Limb (tissue), 2 donors: ENCODE measurements around the gene PHYKPL.
"Not testable (repeated sequence)": the region's sequence is repeated elsewhere in the genome, so short reads cannot be mapped to it uniquely, and the experiment has no call there.

Source experiments
- DNase-seq, 2 donors: peaks; one replicate each; pipeline ENCODE4 v3.0.0-alpha.2; 2016; ENCODE audit errors: extremely low spot score in 2 of 2

The PHYKPL gene

GRCh38 chr5:178239626-178240301 lies 7.2 kb upstream of the PHYKPL start:
- DNase-seq, result not testable (repeated sequence)

GRCh38 chr5:178238711-178239592 lies 6.3 kb upstream of the PHYKPL start:
- peak in 1 of 2 donors; percentile 18 for DNase-seq

- DNase-seq, result no peak
These were observed 5.7 kb upstream of the PHYKPL start for GRCh38 chr5:178238313-178238635.

DNA sequence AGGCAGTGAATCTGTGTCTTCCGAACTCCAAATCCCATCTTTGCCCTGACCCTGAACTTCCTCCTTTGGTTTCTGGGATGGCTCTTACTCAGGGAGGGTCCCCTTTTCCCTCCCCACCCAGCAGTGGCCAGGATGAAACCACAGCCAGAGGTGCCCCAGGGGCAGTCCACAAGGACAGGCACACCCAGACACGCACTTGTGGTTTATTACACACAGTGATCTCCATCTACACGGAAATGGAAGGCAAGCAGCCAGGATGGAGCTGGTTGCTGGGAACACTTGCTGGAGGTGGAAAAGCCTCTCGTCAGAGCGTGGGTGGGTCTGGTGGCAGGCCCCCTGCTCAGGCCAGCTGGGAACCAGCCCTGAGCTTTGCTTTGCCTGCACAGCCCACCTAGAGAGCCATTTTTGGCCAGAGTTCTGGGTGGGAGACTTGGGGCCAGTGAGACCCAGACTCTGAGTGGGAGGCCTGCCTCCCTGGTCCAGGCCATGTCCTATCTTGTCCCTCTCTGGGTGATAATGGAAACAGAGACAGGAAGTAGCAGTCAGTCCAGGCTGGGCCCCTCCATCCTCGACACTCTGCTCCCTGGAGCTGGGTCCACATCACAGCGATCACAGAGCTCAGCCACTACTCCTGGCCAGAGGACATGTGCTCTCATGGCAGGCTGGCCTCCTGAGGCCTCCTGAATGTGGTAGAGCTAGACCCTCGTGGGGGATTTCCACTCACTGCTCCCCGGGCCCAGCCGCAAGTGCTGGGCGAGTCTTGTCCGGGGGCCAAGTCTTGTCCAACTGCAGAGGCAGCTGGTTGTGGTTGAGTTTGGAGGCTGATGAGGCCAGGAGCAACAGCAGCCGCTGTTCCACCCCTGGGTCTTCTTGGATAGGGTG lies 5.1 kb upstream of the PHYKPL start:
- no peak for DNase-seq

DNA sequence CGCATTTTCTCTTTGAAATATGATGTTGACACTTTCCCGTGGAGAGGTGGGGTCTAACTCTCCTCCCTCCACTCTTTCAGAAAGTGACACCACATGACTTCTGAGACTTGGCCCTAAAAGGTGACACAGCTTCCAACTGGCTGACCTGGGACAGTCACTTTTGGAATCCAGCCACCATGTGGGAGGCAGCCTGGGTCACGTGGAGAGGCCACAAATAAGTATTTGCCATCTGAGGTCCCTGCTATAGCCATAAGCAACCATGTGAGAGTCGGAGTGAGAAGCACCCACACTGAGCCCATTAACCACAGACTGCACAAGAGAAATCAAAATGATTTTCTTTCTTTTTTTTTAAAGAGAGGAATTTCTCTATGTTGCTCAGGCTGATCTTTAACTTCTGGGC lies 4.1 kb upstream of the PHYKPL start:
- DNase-seq, result no peak

DNA sequence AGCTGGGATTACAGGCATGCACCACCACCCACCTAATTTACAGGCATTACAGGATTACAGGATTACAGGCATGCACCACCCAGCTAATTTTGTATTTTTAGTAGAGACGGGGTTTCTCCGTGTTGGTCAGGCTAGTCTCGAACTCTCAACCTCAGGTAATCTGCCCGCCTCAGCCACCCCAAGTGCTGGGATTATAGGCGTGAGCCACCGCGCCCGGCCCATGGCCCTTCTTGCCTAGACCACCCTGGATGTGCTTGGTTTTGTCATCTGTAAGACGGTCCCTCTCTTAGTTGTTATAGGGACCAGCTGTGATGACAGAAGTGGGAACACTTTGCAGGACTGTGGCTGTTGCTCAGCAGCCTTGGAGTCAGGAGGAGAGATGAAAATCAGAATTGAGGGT lies 3.5 kb upstream of the PHYKPL start:
- DNase-seq, result no peak

- DNase-seq, result no peak
These were observed 3.0 kb upstream of the PHYKPL start for GRCh38 chr5:178235588-178235974.

GRCh38 chr5:178234750-178235587 lies 2.4 kb upstream of the PHYKPL start:
- peak; percentile 64 to 89 for DNase-seq

DNA sequence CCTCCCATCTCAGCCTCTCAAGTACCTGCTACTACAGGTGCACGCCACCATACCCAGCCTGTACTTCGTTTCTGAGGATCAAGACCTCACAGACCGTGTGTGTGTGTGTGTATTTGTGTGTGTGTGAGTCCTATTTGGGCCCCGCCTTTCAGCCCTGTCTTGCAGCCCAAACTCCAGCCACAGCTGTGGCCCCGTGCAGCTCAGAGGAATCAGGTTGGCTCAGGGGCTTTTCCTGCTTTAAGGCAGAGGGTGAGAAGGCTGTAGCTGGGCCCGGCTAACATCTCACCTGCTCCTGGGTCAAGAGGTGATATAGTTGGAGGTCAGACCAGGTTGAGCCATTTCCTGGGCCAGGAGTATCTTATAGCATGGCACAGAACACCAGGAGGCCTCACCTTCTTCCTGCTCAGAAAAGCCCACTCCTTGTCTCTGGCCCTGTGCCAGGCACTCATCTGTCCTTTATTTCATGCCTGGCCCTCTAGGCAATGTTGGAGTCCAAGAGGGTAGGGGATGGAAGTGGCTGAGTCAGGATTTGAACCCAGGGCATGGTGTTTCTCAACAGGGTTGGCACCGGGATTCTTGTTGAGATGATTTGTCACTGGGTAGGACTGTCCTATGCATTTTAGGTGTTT lies 1.6 kb upstream of the PHYKPL start:
- no peak for DNase-seq

- DNase-seq, result no peak
These were observed 373 bp upstream of the PHYKPL start for GRCh38 chr5:178232920-178233429.

DNA sequence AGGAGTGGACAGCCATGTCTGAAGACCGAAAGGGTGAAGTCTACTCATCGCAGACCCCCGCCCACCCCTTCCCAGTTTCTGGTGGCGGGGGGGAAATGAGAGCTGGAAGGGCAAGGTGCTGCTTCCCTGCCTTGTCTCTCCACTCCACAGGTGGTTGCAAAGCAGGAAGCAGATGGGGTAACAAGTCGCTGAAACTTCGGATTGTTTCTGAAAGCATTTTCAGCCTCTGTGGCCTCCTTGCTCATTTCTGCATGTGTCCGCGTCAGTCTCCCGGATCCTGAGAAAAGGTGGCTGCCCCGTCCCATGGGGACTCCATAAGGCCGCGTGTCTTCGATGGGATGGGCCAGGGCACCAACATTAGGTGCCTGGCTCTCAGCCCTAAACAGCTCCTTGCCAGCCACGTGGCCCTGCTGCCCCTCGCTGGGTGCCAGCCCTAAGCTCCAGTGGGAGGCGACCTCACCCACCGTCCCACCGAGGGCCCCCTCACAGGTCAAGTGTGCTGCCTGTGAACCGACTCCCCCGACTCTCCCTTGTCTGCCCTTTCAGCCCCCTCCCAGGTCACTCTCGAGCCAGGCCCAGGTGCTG lies 971 bp downstream of the PHYKPL start:
- no peak for DNase-seq

DNA sequence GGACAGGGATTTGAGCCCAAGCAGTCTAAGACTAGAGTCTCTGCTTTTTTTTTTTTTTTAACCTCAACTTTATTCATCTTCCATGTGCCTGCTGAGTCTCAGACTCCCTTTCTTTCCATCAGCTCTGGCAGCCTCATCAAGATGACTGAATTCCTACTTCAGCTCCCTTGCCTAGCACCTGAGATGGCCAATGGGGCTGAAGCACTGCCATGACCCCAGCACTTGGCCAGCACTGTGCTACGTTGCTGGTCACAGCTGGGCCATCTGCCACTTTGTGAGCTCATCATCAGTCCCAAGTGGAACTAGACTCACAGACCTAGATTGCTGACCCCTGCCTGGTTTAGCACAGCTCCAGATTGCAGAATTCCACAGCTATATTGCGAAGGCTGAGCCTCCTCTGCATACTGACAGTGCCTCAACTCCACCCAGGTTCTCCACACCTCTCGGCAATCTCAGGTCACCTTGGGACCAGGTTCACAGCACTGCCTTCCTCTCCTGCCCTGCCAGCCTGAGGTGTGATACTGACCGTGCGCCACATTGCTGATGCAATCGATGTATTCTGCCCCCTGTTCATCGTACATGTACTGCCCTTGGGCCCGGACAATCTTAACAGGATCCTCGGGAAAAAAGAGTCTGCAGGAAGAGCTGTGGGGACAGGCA lies 1.6 kb downstream of the PHYKPL start:
- no peak for DNase-seq

GRCh38 chr5:178229861-178230260 lies 2.7 kb downstream of the PHYKPL start:
- no peak for DNase-seq

DNA sequence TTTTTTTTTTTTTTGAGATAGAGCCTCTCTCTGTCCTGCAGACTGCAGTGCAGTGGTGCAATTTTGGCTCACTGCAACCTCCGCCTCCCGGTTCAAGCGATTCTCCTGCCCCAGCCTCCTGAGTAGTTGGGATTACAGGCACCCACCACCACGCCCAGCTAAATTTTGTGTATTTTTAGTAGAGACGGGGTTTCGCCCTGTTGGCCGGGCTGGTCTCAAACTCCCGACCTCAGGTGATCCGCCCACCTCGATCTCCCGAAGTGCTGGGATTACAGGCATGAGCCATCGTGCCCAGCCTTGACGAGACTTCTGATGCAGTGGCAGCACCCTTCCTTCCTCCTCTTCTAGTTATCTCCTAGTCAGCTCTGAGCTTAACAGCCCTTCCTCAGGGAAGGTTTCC lies 3.5 kb downstream of the PHYKPL start:
- DNase-seq, result not testable (repeated sequence)

- no peak for DNase-seq
These were observed 4.0 kb downstream of the PHYKPL start for GRCh38 chr5:178228609-178229008.

DNA sequence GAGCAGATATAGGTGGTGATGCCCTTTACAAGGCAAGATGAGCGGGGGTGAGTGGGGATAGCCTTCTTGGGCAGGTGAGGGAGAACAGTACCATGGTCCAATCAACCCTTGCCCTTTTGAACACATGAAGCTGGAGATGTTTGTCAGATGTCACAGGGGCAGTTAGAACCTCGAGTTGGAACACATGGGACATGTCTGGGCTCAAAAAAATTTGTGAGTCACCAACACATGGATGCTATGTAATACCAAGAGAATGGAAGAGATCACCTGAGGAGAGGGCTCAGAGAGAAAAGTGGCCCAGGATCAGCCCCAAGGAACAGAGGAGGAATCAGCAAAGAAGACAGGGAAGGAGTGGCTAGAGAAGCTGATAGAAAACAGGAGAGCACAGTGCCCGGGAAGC lies 4.7 kb downstream of the PHYKPL start:
- no peak for DNase-seq

DNA sequence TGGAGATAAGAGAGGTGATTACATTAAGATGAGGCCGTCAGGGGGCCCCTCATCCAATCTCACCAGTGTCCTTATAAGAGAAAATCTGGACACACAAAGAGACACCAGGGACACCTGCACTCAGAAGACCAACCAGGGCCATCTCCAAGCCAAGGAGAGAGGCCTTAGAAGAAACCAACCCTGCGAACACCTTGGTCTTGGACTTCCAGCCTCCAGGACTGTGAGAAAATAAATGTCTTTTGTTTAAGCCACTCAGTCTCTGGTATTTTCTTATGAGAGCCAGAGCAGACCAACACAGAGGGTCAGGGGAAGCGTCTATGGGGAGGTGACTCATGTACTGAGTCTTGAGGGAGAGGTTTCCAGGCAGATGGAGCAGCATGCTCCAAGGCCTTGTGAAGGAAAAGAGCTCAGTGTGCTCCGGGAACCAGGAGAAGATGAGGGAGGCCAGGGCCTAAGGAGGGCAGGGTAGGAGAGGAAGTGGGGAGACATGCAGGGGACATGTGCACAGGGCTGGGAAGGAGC lies 5.4 kb downstream of the PHYKPL start:
- DNase-seq, result no peak

DNA sequence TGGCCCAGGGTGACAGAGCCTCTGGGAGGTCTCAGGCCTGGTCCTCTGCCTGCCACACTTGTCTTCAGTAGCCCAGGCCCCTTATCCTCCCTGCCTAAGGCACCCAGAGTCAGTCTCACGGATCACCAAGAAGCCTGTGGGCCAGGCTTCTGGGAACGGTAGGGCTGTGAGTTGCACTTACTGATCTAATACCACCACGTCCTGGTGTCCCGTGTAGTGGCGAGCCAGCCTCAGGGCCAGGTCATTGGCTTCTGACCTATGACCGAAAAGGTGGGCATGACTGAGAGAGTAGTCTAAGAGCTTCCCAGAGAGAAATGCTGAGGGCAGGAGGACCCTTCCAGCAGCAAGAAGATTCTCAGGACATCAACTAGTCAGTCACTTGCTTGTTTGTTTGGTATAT lies 7.4 kb downstream of the PHYKPL start:
- DNase-seq, result no peak

- no peak for DNase-seq
These were observed 8.2 kb downstream of the PHYKPL start for GRCh38 chr5:178224403-178224802.
